GM13976 (cell line): ENCODE measurements around the gene ARHGAP30.
"Not testable (repeated sequence)": the region's sequence is repeated elsewhere in the genome, so short reads cannot be mapped to it uniquely, and the experiment has no call there.

Experiments
- DNase-seq: peaks from one replicate; pipeline ENCODE4 v3.0.0; 2012; ENCODE audit warnings: low spot score
- in situ Hi-C: fragments of 300-500 bp; cut with MboI; formaldehyde crosslinking; loops from one replicate; pipeline ENCODE4 v1.12.0; 2022; ENCODE audit warnings: low sequenced_read_pairs, mixed read lengths, inconsistent platforms; ENCODE audit not compliant: unreplicated experiment
- TF ChIP-seq, protein P1 (sequence below): IDR thresholded peaks from 2 replicates; pipeline ENCODE4 v1.5.1; 2012; ENCODE audit warnings: borderline replicate concordance, mild to moderate bottlenecking; ENCODE audit not compliant: insufficient read depth; ENCODE audit errors: extremely low read depth, missing control alignments, control extremely low read depth

The ARHGAP30 gene

DNA sequence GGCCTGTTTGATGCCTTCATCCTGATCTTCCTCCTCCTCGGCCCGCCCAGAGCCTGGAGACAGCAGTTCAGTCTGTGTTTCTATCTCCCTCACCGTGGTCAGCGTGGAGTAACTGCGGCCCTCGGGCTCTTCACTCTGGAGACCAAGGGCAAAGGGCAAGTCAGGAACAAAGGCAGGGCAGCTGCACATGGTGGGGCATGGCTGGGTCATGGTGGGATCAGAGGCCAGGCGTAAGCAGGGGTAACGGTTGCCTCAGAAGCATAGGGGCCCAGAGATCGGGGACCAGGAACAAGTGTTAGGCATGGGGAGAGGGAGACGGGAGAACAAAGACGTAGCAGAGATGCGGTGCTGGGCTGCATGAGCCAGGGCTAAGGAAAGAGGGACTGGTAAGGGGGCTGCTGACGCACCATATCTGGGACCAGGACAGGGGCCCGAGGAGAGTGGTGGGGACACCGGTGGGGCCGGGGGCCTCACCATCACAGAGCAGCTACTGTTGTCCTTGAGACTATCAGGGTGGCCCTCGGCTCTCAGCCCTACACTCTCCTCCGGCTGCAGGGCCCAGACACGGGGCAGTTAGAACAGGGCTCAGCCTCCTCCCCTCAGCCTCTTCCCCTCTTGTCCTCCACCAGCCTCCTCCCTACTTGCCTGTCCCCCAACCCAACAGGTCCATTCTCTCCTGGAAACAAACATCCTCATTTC lies 3.2 kb upstream of the ARHGAP30 start:
- TF ChIP-seq, protein P1, sequence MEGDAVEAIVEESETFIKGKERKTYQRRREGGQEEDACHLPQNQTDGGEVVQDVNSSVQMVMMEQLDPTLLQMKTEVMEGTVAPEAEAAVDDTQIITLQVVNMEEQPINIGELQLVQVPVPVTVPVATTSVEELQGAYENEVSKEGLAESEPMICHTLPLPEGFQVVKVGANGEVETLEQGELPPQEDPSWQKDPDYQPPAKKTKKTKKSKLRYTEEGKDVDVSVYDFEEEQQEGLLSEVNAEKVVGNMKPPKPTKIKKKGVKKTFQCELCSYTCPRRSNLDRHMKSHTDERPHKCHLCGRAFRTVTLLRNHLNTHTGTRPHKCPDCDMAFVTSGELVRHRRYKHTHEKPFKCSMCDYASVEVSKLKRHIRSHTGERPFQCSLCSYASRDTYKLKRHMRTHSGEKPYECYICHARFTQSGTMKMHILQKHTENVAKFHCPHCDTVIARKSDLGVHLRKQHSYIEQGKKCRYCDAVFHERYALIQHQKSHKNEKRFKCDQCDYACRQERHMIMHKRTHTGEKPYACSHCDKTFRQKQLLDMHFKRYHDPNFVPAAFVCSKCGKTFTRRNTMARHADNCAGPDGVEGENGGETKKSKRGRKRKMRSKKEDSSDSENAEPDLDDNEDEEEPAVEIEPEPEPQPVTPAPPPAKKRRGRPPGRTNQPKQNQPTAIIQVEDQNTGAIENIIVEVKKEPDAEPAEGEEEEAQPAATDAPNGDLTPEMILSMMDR, result no peak
- no peak for DNase-seq
- in situ Hi-C loops, result no loop called here

DNA sequence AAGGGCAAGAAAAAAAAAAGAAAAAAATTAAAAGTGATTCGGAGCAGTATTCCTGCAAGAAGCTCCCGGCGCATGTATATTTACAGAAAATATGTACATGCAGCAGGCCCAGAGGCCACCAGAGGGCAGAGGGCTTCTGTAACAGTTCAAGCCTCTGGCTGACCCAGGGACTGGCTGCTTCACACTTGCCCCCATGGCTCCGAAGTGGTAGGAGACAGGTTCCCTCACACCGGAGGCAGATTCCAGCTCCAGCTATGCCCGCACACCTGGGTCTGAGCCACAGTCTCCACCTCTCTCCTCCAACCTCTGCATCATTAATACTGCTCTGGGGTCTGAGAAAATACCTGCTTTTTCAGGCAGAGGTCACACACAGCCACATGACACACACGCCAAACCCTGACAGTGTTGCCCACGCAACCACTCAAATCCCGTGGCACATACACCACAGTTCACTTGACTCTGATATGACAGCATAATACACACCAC lies 2.2 kb upstream of the ARHGAP30 start:
- TF ChIP-seq, protein P1, result peak; percentile 60
- in situ Hi-C loops, result no loop called here
- peak; percentile 82 for DNase-seq

DNA sequence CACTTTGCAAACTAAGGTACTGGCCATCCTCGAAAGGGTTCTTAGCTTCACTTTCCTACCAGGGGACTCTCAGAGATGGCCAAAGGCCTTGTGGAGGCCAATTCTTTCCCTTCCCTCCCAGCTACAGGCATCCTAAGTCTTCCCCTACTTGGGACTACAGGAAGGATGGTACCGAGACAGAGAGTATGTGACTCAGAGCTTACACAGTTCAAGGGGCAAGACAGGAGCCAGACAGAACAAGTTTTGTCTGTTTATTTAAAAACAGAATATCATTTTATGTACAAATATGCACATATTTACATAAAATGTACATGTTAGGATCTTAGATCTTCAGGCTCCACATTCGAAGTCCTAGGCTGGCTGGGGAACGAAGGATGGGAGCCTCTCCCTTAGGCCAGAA lies 1.1 kb upstream of the ARHGAP30 start:
- in situ Hi-C loops, result no loop called here
- TF ChIP-seq, protein P1, result no peak
- no peak for DNase-seq

DNA sequence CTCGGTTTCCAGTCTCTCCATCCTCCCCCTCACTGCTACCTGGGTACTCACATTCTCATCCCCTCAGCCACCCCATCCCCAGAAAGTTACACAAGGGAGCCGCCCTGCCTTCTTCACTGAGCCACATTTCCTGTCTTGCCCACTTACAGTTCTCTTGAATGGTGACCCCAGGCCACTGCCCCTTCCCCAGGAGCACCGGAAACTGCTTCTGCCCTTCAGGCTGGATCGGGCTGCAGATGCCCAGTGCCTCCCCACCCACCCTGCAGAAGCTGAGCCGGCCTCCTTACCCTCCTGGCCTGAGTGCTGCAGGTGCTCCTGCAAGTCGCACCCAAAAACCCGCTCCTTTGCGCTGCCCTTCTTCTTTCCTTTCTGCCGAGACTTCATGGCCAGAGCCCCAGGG lies 450 bp downstream of the ARHGAP30 start:
- TF ChIP-seq, protein P1, result no peak
- no peak for DNase-seq
- in situ Hi-C loops, result no loop called here

DNA sequence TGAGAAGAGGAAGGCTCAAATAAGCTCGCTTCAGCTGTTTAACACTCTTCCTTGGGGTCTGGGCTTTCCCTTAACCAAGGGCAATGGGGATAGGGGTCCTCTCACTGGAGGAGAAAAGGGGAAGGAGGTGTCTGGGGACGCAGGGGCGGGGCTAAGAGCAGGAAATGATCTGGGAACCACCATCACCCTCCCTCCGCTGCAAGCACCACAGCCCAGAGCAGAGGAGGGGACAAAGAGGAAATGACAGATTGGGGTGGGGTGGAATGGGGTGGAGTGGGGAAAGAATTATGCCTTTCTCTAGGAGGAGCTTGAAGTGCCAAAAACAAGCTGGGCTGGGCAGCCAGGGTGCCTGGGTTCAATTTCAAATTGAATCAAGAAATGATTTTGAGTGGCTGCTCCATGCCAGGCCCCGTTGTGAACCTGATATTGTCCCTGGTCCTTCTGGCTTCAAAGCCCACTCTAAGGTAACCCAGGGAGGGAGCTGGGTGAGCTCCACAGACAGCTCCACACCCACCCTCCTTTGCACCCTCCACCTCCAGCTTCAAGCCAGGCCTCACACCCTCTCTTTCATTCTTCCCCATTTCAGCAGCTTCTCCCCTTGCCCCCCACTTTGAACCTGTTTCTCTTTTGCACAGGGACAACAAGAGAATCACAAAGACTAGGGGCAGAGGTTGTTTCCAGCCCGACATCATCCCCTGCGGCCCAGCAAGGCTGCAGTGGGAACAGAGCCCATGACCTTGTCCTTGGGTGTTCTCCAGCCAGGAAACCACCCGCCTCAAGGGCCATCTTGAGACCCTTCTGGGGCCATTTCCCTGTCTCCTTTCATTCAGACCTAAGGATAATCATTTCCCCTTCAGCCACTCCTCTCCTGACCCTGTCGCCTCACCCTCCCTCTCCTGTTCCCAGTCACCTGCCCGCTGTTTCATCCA lies 1.1 kb downstream of the ARHGAP30 start:
- peak; percentile 87 for DNase-seq
- TF ChIP-seq, protein P1, result no peak
- in situ Hi-C loops, result no loop called here

DNA sequence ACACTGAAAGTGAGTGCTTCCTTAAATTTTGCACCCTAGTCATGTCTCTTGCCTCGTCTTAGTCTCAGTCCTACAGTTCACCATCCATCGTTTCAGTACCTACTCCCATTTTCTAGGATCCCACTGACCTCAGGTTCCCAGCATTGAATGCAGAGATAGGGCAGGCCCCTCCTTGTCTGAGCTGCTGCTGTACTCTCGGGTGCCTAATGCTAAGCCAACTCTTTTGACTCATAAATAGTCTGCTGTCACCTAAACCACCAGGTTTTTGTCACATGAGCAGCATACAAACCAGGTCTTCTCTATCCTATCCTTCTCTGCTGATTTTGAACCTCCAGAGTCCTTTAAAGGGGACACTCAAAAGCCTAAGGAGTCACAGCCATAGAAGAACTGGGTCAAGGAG lies 3.0 kb downstream of the ARHGAP30 start:
- DNase-seq, result no peak
- in situ Hi-C loops, result no loop called here
- TF ChIP-seq, protein P1, result no peak

DNA sequence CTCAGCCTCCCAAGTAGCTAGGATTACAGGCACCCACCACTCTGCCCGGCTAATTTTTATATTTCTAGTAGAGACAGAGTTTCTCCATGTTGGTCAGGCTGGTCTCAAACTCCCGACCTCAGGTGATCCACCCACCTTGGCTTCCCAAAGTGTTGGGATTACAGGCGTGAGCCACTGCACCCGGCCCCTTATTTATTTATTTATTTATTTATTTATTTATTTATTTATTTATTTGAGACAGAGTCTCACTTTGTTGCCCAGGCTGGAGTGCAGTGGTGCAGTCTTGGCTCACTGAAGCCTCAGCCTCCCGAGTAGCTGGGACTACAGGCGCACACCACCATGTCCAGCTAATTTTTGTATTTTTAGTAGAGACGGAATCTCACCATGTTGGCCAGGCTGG lies 4.0 kb downstream of the ARHGAP30 start:
- in situ Hi-C loops, DNase-seq: not testable (repeated sequence)

DNA sequence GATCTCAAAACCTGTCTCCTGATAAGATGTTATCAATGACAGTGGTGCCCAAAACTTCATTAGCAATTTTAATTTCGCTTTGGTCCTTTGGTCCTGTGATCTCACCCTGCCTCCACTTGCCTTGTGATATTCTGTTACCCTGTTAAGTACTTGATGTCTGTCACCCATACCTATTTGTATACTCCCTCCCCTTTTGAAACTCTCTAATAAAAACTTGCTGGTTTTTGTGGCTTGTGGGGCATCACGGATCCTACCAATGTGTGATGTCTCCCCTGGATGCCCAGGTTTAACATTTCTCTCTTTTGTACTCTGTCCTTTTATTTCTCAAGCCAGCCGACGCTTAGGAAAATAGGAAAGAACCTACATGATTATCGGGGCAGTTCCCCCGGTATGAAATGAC lies 5.8 kb downstream of the ARHGAP30 start:
- DNase-seq, in situ Hi-C loops: not testable (repeated sequence)
